Caco-2 (cell line): ENCODE results near the gene MMAA. TPM values are rescaled to one million over a fixed set of nuclear protein-coding genes. Genes with fewer than 3 reads are reported as not detected.

Experiments used
- BruUV-seq: library from RNA; stranded (reverse); fragments of 400-500 nt; replicated peaks from 2 replicates; lab custom pipeline; 2021; lab: Mats Ljungman, UMichigan
- CTCF ChIA-PET: fragments of 300-600 bp; sonication (Branson Sonifier 250); formaldehyde crosslinking; loops from one replicate; lab custom pipeline; 2022; ENCODE audit warnings: antibody characterized with exemption; lab: Charles Lee
- POLR2A ChIA-PET: fragments of 300-600 bp; sonication (Branson Sonifier 250); formaldehyde crosslinking; loops from one replicate; lab custom pipeline; 2022; ENCODE audit warnings: antibody characterized with exemption; lab: Charles Lee
- DNase-seq, 2 experiments: peaks; one replicate each; pipeline versions ENCODE4 v3.0.0 to v3.0.0-alpha.2; 2020 to 2022
- H3K27me3 ChIP-seq: replicated peaks from 2 replicates; pipeline ENCODE4 v1.6.0; 2011; ENCODE audit warnings: low read length; ENCODE audit not compliant: control insufficient read depth, insufficient read depth
- H3K36me3 ChIP-seq: 2 replicates; pipeline ENCODE4 v1.5.1; 2011; ENCODE audit warnings: low read length; ENCODE audit not compliant: control insufficient read depth, insufficient read depth
- H3K4me1 ChIP-seq: fragments of 250-450 bp; sonication (Bioruptor Pico); 2 replicates; pipeline ENCODE4 v1.5.1; 2020; ENCODE audit warnings: mild to moderate bottlenecking
- H3K4me3 ChIP-seq: 2 replicates; pipeline ENCODE4 v1.5.1; 2011; ENCODE audit warnings: low read depth, mild to moderate bottlenecking, control low read depth, low read length
- H3K9me3 ChIP-seq: fragments of 250-450 bp; sonication (Bioruptor Pico); 2 replicates; pipeline ENCODE4 v1.5.1; 2020; ENCODE audit warnings: mild to moderate bottlenecking, moderate library complexity
- H3K27ac Mint-ChIP-seq: one replicate; pipeline ENCODE4 v1.8.0; 2022; ENCODE audit warnings: mixed read lengths; ENCODE audit not compliant: unreplicated experiment
- H3K27me3 Mint-ChIP-seq: one replicate; pipeline ENCODE4 v1.8.0; 2022; ENCODE audit warnings: mixed read lengths; ENCODE audit not compliant: insufficient read depth, unreplicated experiment
- H3K36me3 Mint-ChIP-seq: one replicate; pipeline ENCODE4 v1.8.0; 2022; ENCODE audit warnings: mild to moderate bottlenecking, mixed read lengths; ENCODE audit not compliant: insufficient read depth, unreplicated experiment
- H3K4me1 Mint-ChIP-seq: one replicate; pipeline ENCODE4 v1.8.0; 2022; ENCODE audit warnings: low read depth, mixed read lengths; ENCODE audit not compliant: unreplicated experiment
- H3K4me3 Mint-ChIP-seq: one replicate; pipeline ENCODE4 v1.8.0; 2022; ENCODE audit warnings: mild to moderate bottlenecking, moderate library complexity, mixed read lengths; ENCODE audit not compliant: unreplicated experiment
- H3K9me3 Mint-ChIP-seq: one replicate; pipeline ENCODE4 v1.8.0; 2022; ENCODE audit warnings: mixed read lengths; ENCODE audit not compliant: unreplicated experiment
- intact Hi-C: fragments of 100-400 bp; cut with micrococcal nuclease; formaldehyde crosslinking; loops from one replicate; pipeline ENCODE4 v1.10.0; 2022; ENCODE audit not compliant: unreplicated experiment
- total RNA-seq: library from RNA; stranded (reverse); gene quantifications from 2 replicates; pipeline ENCODE4 v1.2.3, GENCODE V29; 2022
- TF ChIP-seq, protein P1 (sequence below), 2 experiments: fragments of 200-600 bp in 1 of 2; IDR thresholded peaks; 1 replicate in 1 of 2; 2 replicates in 1 of 2; pipeline versions ENCODE4 v1.5.1 to v1.8.0; 2011 to 2022; ENCODE audit warnings: antibody characterized with exemption in 1 of 2, control low read depth in 1 of 2, inconsistent platforms in 1 of 2, low read depth in 1 of 2, low read length in 1 of 2, mild to moderate bottlenecking in 1 of 2, moderate library complexity in 1 of 2; ENCODE audit not compliant: insufficient read depth in 1 of 2, severe bottlenecking in 1 of 2, unreplicated experiment in 1 of 2

MMAA gene
- total RNA-seq, 1 experiment from 2014 or later, result 1.7 TPM

DNA sequence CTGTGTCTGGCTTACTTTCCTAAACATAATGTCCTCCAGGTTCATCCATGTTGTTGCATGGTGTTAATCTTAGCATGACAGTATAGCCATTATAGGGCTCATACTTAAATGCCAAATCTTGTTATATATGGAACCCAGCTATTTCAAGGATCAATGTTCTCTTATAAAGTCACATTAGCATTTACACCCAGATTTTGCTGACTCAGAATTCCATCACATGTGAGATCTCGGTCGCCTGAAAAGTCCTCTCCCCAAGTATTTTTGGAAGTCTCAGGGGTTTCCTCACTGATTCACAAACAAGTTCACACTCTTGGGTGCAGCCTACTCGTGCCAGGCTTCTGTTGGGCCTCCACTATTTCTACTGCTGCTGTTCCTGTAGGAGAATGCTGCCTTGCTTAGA lies 40.9 kb downstream of the MMAA start:
- no peaks in the 10 kb centered on the region for H3K4me1 ChIP-seq
- DNase-seq, result no peak
- H3K4me3 ChIP-seq, result no peak overlapping the region
- Mint-ChIP-seq H3K36me3 (no peaks in the 10 kb centered on the region), H3K27ac (no peak overlapping the region), H3K9me3 (no peaks in the 10 kb centered on the region), H3K4me3 (no peak overlapping the region), H3K27me3 (no peaks in the 10 kb centered on the region), H3K4me1 (no peaks in the 10 kb centered on the region)
- TF ChIP-seq, protein P1, sequence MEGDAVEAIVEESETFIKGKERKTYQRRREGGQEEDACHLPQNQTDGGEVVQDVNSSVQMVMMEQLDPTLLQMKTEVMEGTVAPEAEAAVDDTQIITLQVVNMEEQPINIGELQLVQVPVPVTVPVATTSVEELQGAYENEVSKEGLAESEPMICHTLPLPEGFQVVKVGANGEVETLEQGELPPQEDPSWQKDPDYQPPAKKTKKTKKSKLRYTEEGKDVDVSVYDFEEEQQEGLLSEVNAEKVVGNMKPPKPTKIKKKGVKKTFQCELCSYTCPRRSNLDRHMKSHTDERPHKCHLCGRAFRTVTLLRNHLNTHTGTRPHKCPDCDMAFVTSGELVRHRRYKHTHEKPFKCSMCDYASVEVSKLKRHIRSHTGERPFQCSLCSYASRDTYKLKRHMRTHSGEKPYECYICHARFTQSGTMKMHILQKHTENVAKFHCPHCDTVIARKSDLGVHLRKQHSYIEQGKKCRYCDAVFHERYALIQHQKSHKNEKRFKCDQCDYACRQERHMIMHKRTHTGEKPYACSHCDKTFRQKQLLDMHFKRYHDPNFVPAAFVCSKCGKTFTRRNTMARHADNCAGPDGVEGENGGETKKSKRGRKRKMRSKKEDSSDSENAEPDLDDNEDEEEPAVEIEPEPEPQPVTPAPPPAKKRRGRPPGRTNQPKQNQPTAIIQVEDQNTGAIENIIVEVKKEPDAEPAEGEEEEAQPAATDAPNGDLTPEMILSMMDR (IDR thresholded peaks at IDR 0.05; ENCODE audit: insufficient read depth in 1 of 2, low read depth in 1 of 2, low read length in 1 of 2, severe bottlenecking in 1 of 2, unreplicated experiment in 1 of 2), result no peak
- H3K27me3 ChIP-seq, result no peaks in the 10 kb centered on the region
- POLR2A ChIA-PET, result no interaction called here
- CTCF ChIA-PET, result no interaction called here
- H3K36me3 ChIP-seq, result no peaks in the 10 kb centered on the region
- BruUV-seq, result no TSS peak
- intact Hi-C loops, result no loop called here
- H3K9me3 ChIP-seq, result no peaks in the 10 kb centered on the region

DNA sequence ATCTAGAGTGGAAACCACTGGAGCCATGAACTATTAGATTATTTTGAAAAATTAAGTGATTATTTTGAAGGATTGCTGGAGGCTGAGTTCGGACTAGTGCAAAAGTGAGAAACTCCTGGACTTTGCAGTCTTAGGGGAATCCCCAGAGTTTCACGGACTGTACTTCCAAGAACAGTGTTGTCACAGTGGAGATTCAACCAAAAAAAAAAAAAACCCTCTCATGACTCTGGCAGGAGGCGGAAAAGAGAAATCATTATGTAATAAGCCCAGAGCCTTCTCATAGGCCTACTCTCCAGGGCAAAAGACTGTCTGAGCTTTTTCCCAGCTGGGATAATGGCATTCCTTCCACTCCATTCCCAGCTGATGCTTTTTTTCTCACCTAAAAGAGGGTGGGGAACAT lies 44.0 kb downstream of the MMAA start:
- no peak overlapping the region for H3K27ac Mint-ChIP-seq
- H3K36me3 Mint-ChIP-seq, result no peaks in the 10 kb centered on the region
- no peak for DNase-seq
- BruUV-seq, result no TSS peak
- no peaks in the 10 kb centered on the region for H3K4me1 ChIP-seq
- peaks cover 3% of the 10 kb centered on the region for H3K27me3 Mint-ChIP-seq
- no peaks in the 10 kb centered on the region for H3K9me3 ChIP-seq
- H3K4me3 Mint-ChIP-seq, result no peak overlapping the region
- no peaks in the 10 kb centered on the region for H3K27me3 ChIP-seq
- H3K4me1 Mint-ChIP-seq, result no peaks in the 10 kb centered on the region
- TF ChIP-seq, protein P1 (IDR thresholded peaks at IDR 0.05; ENCODE audit: insufficient read depth in 1 of 2, low read depth in 1 of 2, low read length in 1 of 2, severe bottlenecking in 1 of 2, unreplicated experiment in 1 of 2), result no peak
- no peaks in the 10 kb centered on the region for H3K36me3 ChIP-seq
- no peaks in the 10 kb centered on the region for H3K9me3 Mint-ChIP-seq
- intact Hi-C loops, result no loop called here
- ChIA-PET POLR2A (no interaction called here), CTCF (no interaction called here)
- H3K4me3 ChIP-seq, result no peak overlapping the region

DNA sequence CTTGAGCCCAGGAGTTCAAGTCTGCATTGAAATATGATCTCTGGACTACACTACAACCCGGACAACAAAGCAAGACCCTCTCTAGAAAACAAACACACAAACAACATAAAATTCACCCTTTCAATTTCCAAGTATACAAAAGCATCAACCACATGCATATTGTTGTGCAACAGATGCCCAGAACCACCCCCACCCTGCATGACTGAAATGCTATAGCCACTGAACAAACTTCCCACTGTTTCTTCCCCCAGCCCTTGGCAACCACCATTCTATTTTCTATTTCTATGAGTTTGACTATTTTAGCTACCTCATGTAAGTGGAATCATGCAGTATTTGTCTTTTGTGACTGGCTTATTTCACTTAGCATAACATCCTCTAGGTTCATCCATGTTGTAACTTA lies 46.6 kb downstream of the MMAA start:
- intact Hi-C loops, result no loop called here
- no peak overlapping the region for H3K27ac Mint-ChIP-seq
- TF ChIP-seq, protein P1 (IDR thresholded peaks at IDR 0.05; ENCODE audit: insufficient read depth in 1 of 2, low read depth in 1 of 2, low read length in 1 of 2, severe bottlenecking in 1 of 2, unreplicated experiment in 1 of 2), result no peak
- no peaks in the 10 kb centered on the region for H3K27me3 ChIP-seq
- no peak overlapping the region for H3K4me3 Mint-ChIP-seq
- ChIA-PET CTCF (no interaction called here), POLR2A (no interaction called here)
- no peaks in the 10 kb centered on the region for H3K36me3 ChIP-seq
- DNase-seq, result no peak
- no peaks in the 10 kb centered on the region for H3K9me3 ChIP-seq
- BruUV-seq, result no TSS peak
- no peaks in the 10 kb centered on the region for H3K36me3 Mint-ChIP-seq
- H3K4me1 ChIP-seq, result no peaks in the 10 kb centered on the region
- H3K9me3 Mint-ChIP-seq, result no peaks in the 10 kb centered on the region
- no peaks in the 10 kb centered on the region for H3K4me1 Mint-ChIP-seq
- H3K27me3 Mint-ChIP-seq, result peaks cover 3% of the 10 kb centered on the region
- no peak overlapping the region for H3K4me3 ChIP-seq
